Adrenal gland (tissue), 12 donors: ENCODE measurements around the gene TIFAB. TPM values are rescaled to one million over a fixed set of nuclear protein-coding genes. Genes with fewer than 3 reads are reported as not detected.

Experiments
- DNase-seq, 7 donors: peaks; one replicate each; pipeline ENCODE4 v3.0.0-alpha.2; 2019 to 2020
- H3K27ac ChIP-seq, 5 donors: fragments of 200-600 bp; sonication (generic) in 4 of 5; 1 replicate in 3 of 5; 2 replicates in 2 of 5; pipeline versions ENCODE4 v1.5.1 to v1.8.0; 2016 to 2020; ENCODE audit warnings: mild to moderate bottlenecking in 1 of 5
- H3K27me3 ChIP-seq: fragments of 200-600 bp; 2 replicates; pipeline ENCODE4 v1.8.0; 2021
- H3K36me3 ChIP-seq, 2 donors: fragments of 200-600 bp; replicated peaks in 1 of 2; 1 replicate in 1 of 2; 2 replicates in 1 of 2; pipeline versions ENCODE4 v1.5.1 to v1.8.0; 2018 to 2022
- H3K4me1 ChIP-seq, 2 donors: fragments of 200-600 bp; replicated peaks in 1 of 2; 1 replicate in 1 of 2; 2 replicates in 1 of 2; pipeline versions ENCODE4 v1.5.1 to v1.8.0; 2018 to 2021
- H3K4me3 ChIP-seq, 4 donors: fragments of 200-600 bp; sonication (generic) in 3 of 4; one replicate each; pipeline ENCODE4 v1.5.1; 2016 to 2018
- H3K9me3 ChIP-seq, 3 donors: fragments of 200-600 bp; sonication (generic) in 1 of 3; replicated peaks in 1 of 3; 1 replicate in 2 of 3; 2 replicates in 1 of 3; pipeline versions ENCODE4 v1.5.1 to v1.8.0; 2016 to 2021
- POLR2A ChIP-seq, 2 donors: fragments of 450-650 bp; IDR thresholded peaks; one replicate each; pipeline ENCODE4 v1.6.1; 2017; ENCODE audit warnings: antibody characterized with exemption in 2 of 2, mild to moderate bottlenecking in 2 of 2, moderate library complexity in 1 of 2
- WGBS, 4 donors: extraction: QIAGEN DNeasy Blood & Tissue Kit in 2 of 4; methylation state at CpG; one replicate each; pipeline versions ENCODE4 v1.1.5 to v1.1.7; 2013 to 2017; 5-methylcytosine and 5-hydroxymethylcytosine counted together
- intact Hi-C, 2 donors: fragments of 100-400 bp; cut with DNase I; formaldehyde crosslinking; loops; one replicate each; pipeline versions ENCODE4 v1.14.1 to v1.15.0; 2022 to 2023
- polyA plus RNA-seq, 3 donors: library from polyadenylated mRNA; stranded (reverse); fragments of 200-250 nt in 2 of 3; fragments of 350-450 nt in 1 of 3; fragmentation: Illumina TruSeq in 1 of 3; extraction: RNeasy Lipid Tissue Mini Kit (QIAGEN cat#74804) in 1 of 3; gene quantifications; one replicate each; pipeline ENCODE4 v1.2.3, GENCODE V29; 2013 to 2014
- total RNA-seq, 9 donors: library from RNA; depleted of rRNA in 4 of 9; stranded (reverse); fragments of >200 nt in 4 of 9; fragments of 120-200 nt in 1 of 9; fragmentation: NEBNext Ultra II Directional in 1 of 9; extraction: Animal tissue kit (Norgen Biotek cat#: 25700) in 1 of 9; gene quantifications; one replicate each; pipeline versions ENCODE4 v1.1.0 to v1.2.4, GENCODE V29; 2013 to 2023
- TF ChIP-seq, protein P1 (sequence below), 6 experiments: fragments of 450-650 bp in 4 of 6; fragments of 200-600 bp in 2 of 6; sonication (generic) in 1 of 6; IDR thresholded peaks; 1 replicate in 5 of 6; 2 replicates in 1 of 6; pipeline versions ENCODE4 v1.5.1 to v1.8.0; 2016 to 2021; ENCODE audit warnings: antibody characterized with exemption in 6 of 6, mild to moderate bottlenecking in 2 of 6, moderate library complexity in 1 of 6
- donor health status: healthy with polysubstance abuse.
- donor health status: Bipolar disorder and iron deficiency.
- donor health status: DM: yes; HTN: yes; CAD: no.
- donor health status: DM: no; HTN: no; CAD: no.
- donor health status: DM: no; HTN: no; CAD: no.
- donor health status: DM: yes; HTN: yes; CAD: no.

TIFAB gene
- total and polyA plus RNA-seq, 12 donors: 0.06 to 0.08 TPM; not detected in 10

DNA sequence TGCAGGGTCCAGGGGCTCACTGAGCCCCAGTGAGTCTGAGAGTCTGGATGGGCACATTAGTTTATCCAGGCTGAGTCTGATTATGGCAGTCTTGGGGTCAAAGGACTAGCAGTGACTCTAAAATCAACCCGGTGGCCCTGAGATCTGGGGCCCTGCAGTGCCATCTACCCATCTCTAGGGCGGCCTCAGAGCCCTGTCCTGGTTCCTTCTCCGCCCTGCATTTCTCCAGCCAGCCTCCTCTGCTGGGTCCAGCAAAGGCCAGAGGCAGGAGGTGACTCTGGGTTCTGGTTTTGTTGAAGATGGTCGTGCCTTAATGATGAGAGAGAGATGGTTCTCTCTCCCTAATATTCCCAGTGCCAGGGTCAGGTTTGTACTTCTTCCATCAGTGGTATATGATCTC lies 20.0 kb downstream of the TIFAB start:
- no peak overlapping the region for H3K27ac ChIP-seq
- H3K4me1 ChIP-seq: no peaks in the 10 kb centered on the region
- H3K4me3 ChIP-seq: no peak overlapping the region
- no peaks in the 10 kb centered on the region for H3K9me3 ChIP-seq
- H3K27me3 ChIP-seq: peaks cover 4% of the 10 kb centered on the region
- H3K36me3 ChIP-seq: no peaks in the 10 kb centered on the region
- TF ChIP-seq, protein P1, sequence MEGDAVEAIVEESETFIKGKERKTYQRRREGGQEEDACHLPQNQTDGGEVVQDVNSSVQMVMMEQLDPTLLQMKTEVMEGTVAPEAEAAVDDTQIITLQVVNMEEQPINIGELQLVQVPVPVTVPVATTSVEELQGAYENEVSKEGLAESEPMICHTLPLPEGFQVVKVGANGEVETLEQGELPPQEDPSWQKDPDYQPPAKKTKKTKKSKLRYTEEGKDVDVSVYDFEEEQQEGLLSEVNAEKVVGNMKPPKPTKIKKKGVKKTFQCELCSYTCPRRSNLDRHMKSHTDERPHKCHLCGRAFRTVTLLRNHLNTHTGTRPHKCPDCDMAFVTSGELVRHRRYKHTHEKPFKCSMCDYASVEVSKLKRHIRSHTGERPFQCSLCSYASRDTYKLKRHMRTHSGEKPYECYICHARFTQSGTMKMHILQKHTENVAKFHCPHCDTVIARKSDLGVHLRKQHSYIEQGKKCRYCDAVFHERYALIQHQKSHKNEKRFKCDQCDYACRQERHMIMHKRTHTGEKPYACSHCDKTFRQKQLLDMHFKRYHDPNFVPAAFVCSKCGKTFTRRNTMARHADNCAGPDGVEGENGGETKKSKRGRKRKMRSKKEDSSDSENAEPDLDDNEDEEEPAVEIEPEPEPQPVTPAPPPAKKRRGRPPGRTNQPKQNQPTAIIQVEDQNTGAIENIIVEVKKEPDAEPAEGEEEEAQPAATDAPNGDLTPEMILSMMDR (IDR thresholded peaks at IDR 0.05): no peak
- no peak for TF ChIP-seq POLR2A (IDR thresholded peaks at IDR 0.05)
- intact Hi-C loops: no loop called here
- DNase-seq: no peak
- 70 to 86% (median 83%) methylated on average over 3 to 4 of the region's 4 CpGs for WGBS, 4 donors

DNA sequence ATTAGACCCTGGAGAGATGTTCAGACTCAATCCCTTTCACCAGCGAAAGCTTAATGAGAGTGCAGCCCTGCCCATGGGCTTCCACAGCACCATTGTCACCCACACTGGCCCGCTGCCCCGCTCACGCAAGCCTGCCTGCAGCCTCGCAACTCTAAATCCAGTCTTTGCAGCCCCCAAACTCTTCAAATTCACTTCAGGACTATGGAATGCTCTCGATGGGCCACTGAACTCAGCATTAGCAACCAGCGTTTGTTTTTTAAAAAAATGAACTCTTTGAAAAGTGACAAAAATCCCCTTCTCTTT lies 22.1 kb downstream of the TIFAB start:
- no peak overlapping the region for H3K27ac ChIP-seq
- no peak overlapping the region for H3K4me3 ChIP-seq
- TF ChIP-seq POLR2A (IDR thresholded peaks at IDR 0.05): no peak
- TF ChIP-seq, protein P1 (IDR thresholded peaks at IDR 0.05): no peak
- no peak for DNase-seq
- H3K9me3 ChIP-seq: no peaks in the 10 kb centered on the region
- WGBS, 4 donors: 72 to 89% (median 83%) methylated on average over 7 of the region's 7 CpGs
- no peaks in the 10 kb centered on the region for H3K36me3 ChIP-seq
- intact Hi-C loops: no loop called here
- H3K4me1 ChIP-seq: no peaks in the 10 kb centered on the region
- no peaks in the 10 kb centered on the region for H3K27me3 ChIP-seq

DNA sequence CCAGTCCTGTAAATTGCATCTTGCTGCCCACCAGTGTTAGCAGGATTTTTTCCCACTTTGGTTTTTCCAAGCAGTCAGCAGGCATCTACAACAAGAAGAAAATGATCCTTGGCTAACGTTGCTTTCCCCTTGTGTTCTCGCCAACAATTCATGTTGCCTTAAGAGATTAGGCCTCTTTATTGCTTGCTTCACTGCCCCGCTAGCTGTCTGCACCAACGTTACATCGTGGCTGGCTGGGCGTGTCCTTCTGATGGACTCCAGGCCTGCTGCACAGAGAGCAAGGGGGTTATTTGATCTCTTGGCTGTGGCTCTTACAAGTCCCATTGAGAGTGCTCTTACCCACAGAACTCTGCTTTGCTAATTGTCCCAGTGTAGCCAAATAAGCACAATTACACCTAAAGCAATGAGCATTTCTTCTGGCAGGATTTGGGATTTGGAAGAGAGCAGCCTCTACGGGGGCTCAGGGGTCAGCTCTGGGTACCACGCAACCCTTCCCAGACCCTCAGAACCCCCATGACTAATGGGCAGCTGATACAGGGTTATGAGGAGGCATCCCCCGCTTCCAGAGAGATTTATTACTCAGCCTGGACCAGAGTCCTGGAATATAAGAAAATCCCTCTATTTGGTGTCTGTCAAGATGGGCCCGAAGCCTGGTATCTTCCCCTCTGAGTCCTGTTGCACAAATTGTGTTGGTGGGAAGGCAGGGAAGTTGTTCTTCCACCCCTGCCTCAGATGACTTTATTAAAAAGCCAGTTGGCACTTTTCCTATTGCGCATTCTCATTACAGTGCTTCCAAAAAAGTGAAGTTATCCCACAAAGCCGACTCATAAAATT lies 22.6 kb downstream of the TIFAB start:
- no peak overlapping the region for H3K27ac ChIP-seq
- no peaks in the 10 kb centered on the region for H3K9me3 ChIP-seq

DNA sequence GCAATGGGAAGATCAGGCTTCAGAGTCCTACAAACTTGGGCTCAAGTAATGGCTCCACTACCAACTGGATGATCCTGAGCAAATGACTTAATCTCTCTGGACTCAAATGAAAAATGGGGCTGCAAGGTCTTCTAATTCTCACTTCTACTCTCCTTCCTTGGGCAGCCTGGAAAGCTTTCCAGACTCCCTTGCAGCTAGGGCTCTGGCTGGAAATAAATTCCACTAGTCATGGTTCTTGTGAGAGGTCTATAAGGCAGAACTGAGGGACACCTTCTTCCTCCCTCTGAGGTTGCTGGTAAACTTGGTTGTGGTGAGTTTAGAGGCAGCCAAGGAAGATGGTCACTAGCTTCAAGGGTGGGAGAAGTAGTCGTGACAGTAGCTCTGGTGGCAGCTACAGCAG lies 23.6 kb downstream of the TIFAB start:
- no peak overlapping the region for H3K4me3 ChIP-seq
- DNase-seq: no peak
- H3K27ac ChIP-seq: no peak overlapping the region
- WGBS, 4 donors: 62 to 86% (median 63%) methylated on average over 1 of the region's 1 CpG
- no peaks in the 10 kb centered on the region for H3K27me3 ChIP-seq
- no peaks in the 10 kb centered on the region for H3K9me3 ChIP-seq
- H3K36me3 ChIP-seq: no peaks in the 10 kb centered on the region
- H3K4me1 ChIP-seq: no peaks in the 10 kb centered on the region
- TF ChIP-seq, protein P1 (IDR thresholded peaks at IDR 0.05): no peak
- TF ChIP-seq POLR2A (IDR thresholded peaks at IDR 0.05): no peak
- intact Hi-C loops: no loop called here

More for the DNA sequence above, 22.6 kb downstream of the TIFAB start:
- 48 to 59% (median 55%) methylated on average over 12 of the region's 12 CpGs for WGBS, 4 donors
- Histone ChIP-seq H3K4me3 (no peak overlapping the region), H3K36me3 (no peaks in the 10 kb centered on the region), H3K27me3 (no peaks in the 10 kb centered on the region), H3K4me1 (no peaks in the 10 kb centered on the region)
- DNase-seq: no peak
- intact Hi-C loops: no loop called here
- no peak for TF ChIP-seq POLR2A (IDR thresholded peaks at IDR 0.05)
